ENCODE measurements around the gene NAPSA.
A peak's percentile ranks its signal among the peaks of the same experiment; 100 is the strongest.

Gene NAPSA

GRCh38 chr19:50378863-50379236 is 13.4 kb upstream of the NAPSA start:
- no peak for DNase-seq (ENCODE audit: low read depth)
- TF ChIP-seq CTCF (IDR thresholded peaks at IDR 0.05; ENCODE audit: low read depth, low read length, missing control alignments) = no peak
- no peak overlapping the region for H3K4me3 ChIP-seq (ENCODE audit: low read depth, low read length)

GRCh38 chr19:50378169-50378862 is 12.9 kb upstream of the NAPSA start:
- TF ChIP-seq CTCF (IDR thresholded peaks at IDR 0.05; ENCODE audit: low read depth, low read length, missing control alignments) = no peak
- no peak for DNase-seq (ENCODE audit: low read depth)

GRCh38 chr19:50377517-50377916 is 12.1 kb upstream of the NAPSA start:
- DNase-seq (ENCODE audit: low read depth) = no peak
- H3K4me3 ChIP-seq (ENCODE audit: low read depth, low read length) = no peak overlapping the region
- no peak for TF ChIP-seq CTCF (IDR thresholded peaks at IDR 0.05; ENCODE audit: low read depth, low read length, missing control alignments)

More at GRCh38 chr19:50378169-50378862, 12.9 kb upstream of the NAPSA start:
- H3K4me3 ChIP-seq (ENCODE audit: low read depth, low read length) = no peak overlapping the region

DNA sequence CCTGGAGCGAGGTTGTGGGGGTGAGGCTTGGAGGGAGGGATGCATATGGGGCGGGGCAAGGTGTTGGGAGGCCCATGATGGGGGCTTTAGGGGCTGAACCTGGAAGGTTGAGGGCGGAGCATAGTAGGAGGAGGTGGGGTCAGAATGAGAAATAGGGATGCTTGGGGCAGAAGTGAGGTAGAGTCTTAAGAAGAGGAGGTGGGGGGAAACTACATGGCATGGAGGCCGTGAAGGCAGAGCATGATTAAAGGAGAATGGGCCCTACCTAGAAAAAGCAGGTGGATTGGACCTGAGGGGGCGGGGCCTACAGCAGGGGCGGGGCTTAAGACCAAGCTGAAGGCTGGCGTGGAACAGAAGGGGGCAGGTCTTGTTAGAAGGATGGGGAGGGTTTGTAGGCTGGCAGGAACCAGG is 11.6 kb upstream of the NAPSA start:
- DNase-seq (ENCODE audit: low read depth) = no peak
- TF ChIP-seq CTCF (IDR thresholded peaks at IDR 0.05; ENCODE audit: low read depth, low read length, missing control alignments) = no peak
- no peak overlapping the region; the same call in 1 of the 2 replicates for H3K4me3 ChIP-seq (ENCODE audit: low read depth, low read length)

DNA sequence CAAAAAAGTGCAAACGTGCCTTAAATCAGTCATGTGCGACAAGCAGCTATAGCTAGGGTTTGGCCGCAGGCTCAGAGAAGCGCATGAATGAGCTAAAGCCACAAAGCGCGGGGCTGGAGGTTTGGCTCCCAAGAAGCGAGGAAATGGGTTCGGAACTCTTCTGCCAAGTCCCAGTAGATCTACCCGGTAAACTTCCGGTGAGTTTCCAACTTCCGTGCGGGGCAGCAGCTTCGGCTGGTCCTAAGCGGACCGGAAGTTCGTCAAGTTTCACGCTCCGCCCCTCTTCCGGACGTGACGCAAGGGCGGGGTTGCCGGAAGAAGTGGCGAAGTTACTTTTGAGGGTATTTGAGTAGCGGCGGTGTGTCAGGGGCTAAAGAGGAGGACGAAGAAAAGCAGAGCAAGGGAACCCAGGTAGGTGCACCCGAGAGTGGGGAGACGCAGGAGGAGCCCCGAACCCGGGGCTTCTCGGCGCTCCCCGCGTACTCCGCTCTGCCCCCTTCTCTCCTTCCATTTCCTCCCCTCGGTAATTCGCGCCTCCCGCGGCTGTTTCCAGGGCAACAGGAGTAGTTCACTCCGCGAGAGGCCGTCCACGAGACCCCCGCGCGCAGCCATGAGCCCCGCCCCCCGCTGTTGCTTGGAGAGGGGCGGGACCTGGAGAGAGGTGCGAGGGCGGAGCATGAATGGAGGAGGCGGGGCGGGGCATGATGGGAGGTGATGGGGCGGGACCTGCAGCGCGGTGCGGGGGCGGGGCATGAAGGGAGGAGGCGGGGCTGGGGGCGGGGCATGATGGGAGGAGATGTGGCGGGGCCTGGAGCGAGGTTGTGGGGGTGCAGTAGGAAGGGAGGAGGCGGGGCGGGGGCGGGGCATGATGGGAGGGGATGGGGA is 11.0 kb upstream of the NAPSA start, which contains the start of gene NR1H2:
NR1H2 (plus strand) TSS at position 292 of the 885 bp plus-strand sequence. CDS start 1,149 bp downstream, outside the sequence.
- no peak for TF ChIP-seq CTCF (IDR thresholded peaks at IDR 0.05; ENCODE audit: low read depth, low read length, missing control alignments)
- peak; percentile 97 for DNase-seq (ENCODE audit: low read depth)
- H3K4me3 ChIP-seq (ENCODE audit: low read depth, low read length) = peak within 1 kb of the TSS; percentile 99

DNA sequence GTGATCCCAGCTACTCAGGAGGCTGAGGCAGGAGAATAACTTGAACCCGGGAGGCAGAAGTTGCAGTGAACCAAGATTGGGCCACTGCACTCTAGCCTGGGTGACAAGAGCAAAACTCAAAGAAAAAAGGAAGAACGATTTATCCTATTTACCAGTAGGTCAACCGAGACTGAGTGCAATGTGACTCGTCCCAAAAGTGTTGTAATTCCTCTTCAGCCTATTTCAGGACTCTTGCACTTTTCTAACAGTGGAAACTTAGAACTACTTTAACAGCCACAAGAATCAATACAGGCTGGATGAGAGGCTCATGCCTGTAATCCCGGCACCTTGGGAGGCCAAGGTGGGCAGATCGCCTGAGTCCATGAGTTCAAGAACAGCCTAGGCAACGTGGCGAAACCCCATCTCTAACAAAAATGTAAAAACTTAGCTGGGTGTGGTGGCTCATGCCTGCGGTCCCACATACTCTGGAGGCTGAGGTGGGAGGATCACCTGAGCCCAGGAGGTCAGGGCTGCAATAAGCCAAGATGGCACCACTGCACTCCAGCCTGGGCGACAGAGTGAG is 6.6 kb upstream of the NAPSA start:
- no peak for TF ChIP-seq CTCF (IDR thresholded peaks at IDR 0.05; ENCODE audit: low read depth, low read length, missing control alignments)
- DNase-seq (ENCODE audit: low read depth) = no peak
- no peak overlapping the region for H3K4me3 ChIP-seq (ENCODE audit: low read depth, low read length)

Measured in GM12864 (cell line).